T follicular helper cell (primary cell): Measurements from ENCODE around the gene PLPPR4.
"Not testable (repeated sequence)": the region's sequence is repeated elsewhere in the genome, so short reads cannot be mapped to it uniquely, and the experiment has no call there.

ENCODE experiments used
- DNase-seq: peaks from one replicate; pipeline ENCODE4 v3.0.0-alpha.2; 2020; ENCODE audit warnings: low read depth
- total RNA-seq, 2 experiments: gene quantifications; one replicate each; lab custom pipeline; 2026; lab: John Stamatoyannopoulos, UW

The PLPPR4 gene, protein sequence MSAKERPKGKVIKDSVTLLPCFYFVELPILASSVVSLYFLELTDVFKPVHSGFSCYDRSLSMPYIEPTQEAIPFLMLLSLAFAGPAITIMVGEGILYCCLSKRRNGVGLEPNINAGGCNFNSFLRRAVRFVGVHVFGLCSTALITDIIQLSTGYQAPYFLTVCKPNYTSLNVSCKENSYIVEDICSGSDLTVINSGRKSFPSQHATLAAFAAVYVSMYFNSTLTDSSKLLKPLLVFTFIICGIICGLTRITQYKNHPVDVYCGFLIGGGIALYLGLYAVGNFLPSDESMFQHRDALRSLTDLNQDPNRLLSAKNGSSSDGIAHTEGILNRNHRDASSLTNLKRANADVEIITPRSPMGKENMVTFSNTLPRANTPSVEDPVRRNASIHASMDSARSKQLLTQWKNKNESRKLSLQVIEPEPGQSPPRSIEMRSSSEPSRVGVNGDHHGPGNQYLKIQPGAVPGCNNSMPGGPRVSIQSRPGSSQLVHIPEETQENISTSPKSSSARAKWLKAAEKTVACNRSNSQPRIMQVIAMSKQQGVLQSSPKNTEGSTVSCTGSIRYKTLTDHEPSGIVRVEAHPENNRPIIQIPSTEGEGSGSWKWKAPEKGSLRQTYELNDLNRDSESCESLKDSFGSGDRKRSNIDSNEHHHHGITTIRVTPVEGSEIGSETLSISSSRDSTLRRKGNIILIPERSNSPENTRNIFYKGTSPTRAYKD
- 0 to 0.06 reads per million in 2 experiments for total RNA-seq

- no peak for DNase-seq
These were observed at the start of gene PLPPR4 for GRCh38 chr1:99264201-99265021. Gene PLPPR4 (plus strand): TSS chr1:99264492. CDS start chr1:99264594, 102 bp downstream.

DNA sequence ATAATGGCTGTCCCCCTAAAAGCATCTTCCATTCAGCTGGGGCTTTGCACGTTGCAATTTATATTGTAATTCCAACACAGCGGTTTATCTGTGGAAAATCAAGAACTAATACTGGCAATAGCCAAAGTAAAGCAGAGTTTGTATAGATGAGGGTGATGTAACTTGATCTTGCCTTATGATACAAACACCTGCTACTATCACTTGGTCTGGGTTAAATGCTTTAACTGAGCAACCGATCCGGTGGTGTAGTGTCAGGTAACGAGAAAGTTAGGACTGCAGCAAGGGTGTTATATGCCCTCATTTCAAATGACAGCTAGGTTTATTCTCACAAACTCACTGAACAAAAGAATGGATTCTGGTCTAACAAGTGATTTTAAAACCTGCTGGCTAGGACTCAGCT, 47.3 kb upstream of the PLPPR4 start:
- no peak for DNase-seq

GRCh38 chr1:99217599-99217998, 46.7 kb upstream of the PLPPR4 start:
- no peak for DNase-seq

DNA sequence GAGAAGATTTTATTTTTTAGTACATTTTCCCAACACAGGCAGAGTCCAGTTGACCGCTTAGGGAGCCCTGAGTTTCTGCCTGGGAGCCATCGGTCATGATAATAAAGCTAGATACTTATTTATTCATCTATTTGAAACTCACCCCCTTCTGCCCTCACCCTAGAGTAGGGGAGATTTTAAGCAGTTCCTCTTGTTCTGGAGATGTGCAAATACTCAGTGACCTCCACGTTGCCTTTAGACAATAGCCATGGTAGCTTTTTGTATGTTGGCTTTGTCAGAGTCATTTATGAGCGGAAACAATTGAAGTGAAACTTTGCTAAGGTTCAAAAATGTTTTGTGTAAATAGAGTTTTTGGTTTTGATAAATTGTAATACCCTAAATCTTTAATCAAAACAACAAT, 45.7 kb upstream of the PLPPR4 start:
- no peak for DNase-seq

DNA sequence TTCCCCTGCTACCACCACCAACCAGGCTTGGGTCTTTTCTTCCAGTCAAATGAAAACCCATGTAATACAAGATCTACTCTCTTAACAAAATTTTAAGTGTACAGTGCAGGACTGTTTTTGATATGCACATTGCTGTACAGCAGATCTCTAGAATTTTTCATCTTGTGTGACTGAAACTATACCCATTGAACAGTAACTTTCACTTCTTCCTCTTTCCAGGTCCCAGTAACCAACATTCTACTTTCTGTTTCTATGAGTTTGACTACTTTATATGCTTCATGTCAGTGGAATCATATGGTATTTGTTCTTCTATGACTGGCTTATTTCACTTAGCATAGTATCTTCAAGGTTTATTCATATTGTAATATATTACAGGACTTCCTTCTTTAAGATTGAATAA, 45.3 kb upstream of the PLPPR4 start:
- no peak for DNase-seq

DNA sequence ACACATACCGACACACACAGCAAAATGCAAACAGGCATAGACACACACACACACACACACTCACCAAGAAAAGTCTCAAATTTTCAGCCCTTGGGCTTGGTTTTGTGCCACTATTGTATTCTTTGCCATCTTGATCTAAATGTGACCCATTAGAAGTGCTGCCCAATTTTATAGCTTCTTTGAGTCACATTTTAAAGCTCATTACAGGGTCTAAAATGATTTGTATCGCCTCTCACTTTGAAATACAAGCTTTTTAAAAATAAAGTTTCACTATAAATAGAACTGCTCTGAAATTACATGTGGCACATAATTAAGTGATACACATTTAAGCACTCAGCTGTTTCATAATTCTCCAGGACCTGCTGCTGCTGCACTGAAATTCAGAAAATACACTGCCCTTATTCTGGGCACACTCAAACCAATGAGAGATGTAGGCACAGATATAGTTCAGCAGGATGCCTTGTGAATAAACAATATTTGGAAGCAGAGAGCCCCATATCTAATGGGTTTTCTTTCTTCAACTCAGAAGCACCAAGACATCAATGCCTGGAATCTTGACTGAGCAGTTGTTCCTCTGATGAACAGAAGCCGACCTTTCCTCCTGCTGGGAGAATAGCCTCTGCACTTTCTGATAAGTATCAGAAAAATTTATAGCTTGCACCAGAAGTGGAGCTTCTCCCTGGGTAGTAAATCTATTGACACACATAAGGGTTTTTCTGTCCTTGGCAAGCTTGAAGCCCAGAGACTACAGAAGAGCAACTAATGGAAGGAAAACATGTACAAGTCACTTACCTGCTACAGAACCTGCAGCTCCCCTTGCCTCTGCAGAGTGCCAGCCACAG, 37.0 kb upstream of the PLPPR4 start:
- no peak for DNase-seq

GRCh38 chr1:99228153-99228552, 36.1 kb upstream of the PLPPR4 start:
- DNase-seq = no peak

- no peak for DNase-seq
These were observed 35.2 kb upstream of the PLPPR4 start for GRCh38 chr1:99229122-99229521.

DNA sequence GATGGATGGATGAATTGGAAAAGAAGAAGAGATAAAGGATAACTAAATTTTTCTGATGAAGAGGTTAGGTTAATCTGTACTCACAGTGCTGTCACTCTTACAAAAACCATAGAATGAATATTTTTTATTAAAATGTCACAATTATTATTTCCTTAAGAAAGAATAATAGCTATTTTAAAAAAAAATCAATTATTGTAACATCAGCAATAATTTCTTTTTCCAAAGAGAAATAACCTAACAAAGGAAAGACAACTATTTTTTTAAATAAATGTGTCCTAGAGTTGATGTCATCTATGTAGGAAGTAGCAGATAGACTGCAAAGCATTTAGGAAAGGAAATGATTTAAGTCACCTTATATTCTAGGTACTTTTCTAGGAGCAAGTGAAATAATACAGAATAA, 33.6 kb upstream of the PLPPR4 start:
- DNase-seq = no peak

GRCh38 chr1:99232172-99232571, 32.1 kb upstream of the PLPPR4 start:
- no peak for DNase-seq

- no peak for DNase-seq
These were observed 30.8 kb upstream of the PLPPR4 start for GRCh38 chr1:99233446-99233845.

DNA sequence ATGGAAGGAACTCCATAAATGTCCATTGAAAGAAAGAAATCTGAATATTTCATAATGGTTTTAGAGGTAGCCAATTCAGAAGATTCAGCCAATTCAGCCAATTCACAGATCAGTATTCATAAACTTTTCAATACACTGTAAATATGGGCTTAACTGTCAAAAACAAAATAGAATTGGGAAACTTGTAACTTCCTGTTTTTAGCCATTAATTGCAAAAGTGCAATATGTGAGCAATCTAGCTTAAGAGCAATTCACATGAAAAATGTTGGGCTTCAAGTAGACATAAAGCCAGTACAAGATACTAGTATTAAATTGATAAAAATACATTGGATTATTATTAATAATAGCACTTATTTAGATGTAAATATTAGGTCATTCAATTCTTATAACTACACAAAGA, 27.5 kb upstream of the PLPPR4 start:
- DNase-seq = no peak

- DNase-seq = no peak
These were observed 24.6 kb upstream of the PLPPR4 start for GRCh38 chr1:99239690-99240089.

- DNase-seq = no peak
These were observed 23.7 kb upstream of the PLPPR4 start for GRCh38 chr1:99240621-99241020.

DNA sequence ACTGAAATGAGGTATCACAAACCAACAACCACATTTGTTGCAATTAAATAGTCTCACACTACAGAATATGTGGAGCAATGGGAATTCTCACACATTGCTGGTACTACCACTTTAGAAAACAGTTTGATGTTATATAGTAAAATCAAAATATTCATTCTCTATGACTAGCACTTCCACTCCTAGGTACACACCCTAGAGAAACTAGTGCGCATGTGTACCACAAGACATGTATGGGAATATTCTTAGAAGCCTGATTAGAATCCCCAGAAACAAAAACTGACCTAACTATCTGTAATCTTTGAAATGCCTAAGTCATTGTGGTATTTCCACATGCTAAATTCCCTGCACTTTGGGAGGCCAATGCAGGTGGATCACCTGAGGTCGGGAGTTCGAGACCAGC, 18.1 kb upstream of the PLPPR4 start:
- no peak for DNase-seq

DNA sequence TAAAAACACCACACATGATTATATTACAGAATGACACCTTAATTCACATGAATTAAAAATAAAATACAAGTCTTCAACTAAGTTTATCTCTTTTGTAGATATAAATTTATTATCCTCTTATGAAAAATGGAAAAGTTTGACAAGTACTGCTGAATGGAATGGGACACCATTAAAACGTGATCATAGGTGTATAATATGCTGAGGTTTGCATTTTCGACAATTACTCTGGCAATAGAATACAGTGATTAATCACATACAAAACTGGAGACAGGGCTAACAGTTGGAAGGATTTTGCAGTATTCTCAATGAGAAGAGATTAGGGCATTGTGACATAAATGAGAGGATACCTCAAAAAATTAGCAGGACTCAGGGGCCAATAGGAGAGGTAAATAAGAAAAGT, 17.1 kb upstream of the PLPPR4 start:
- no peak for DNase-seq

GRCh38 chr1:99250728-99251127, 13.6 kb upstream of the PLPPR4 start:
- no peak for DNase-seq

DNA sequence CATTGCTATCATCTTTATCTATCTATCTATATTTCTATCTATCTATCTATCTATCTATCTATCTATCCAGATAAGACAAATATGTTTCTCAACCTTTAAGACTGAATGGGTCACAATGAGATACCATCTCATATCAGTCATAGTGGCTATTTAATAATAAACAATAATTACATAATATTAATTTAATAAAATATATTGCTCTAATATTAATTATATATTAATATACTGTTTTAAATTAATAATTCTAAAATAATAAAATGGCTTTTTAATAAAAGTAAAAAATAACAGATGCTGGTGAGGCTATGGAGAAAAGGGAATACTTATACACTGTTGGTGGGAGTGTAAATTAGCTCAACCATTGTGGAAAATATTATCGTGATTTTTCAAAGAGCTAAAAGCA, 13.0 kb upstream of the PLPPR4 start:
- DNase-seq = no peak

DNA sequence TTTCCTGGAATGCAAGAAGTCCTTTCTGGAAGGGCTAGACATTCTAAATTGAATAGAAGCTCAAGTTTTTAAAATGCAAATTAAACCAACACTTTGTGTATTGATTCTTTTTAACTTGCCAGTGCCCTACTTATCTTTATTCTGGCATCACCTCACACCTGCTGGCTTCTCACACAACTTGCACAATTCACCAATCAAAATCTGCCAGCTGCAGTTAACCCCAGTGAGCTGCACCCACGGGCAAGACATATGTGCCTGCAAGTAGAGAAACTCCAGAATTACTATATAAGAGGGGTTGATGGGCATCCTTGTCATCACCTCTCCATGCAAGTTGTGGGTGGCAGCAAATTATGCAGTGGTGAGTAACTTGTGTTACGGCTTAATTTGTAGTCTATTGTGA, 11.7 kb upstream of the PLPPR4 start:
- no peak for DNase-seq

- not testable (repeated sequence) for DNase-seq
These were observed 3.9 kb upstream of the PLPPR4 start for GRCh38 chr1:99260402-99260801.

DNA sequence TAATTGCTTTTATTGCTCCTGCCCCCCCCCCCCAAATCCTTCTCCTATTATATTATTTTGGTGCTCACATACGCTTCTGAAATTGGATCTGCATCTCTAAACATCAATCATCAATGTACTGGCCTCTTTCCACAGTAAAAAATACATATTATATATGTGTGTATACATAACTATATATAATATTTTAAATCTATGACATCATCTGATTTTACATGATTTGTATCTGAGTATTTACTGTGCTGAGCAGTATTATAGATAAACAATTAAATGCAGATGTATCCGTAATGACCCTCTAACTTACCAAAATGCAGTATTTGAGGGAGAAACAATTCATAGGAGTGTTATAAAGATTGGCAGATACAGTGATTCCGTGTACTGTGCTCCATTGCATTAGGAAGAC, 832 bp downstream of the PLPPR4 start:
- no peak for DNase-seq

DNA sequence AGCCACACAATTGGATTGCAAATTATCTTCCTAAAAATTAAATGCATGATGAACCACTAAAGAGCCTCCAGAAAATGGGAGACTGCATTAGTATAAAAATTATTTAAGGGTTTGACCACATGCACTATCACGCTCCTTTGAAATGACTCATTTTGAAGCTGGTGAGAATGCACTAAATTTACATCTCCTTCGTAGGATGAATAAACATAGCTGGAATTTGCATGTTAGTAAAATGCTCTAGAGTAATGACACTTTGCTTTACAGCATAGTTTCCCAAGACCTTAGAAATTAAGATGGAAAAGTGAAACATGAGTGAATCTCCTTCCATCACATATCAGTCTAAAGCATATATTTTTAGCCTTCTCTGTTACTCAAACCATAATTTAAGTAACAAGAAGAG, 2.4 kb downstream of the PLPPR4 start:
- no peak for DNase-seq
